HG02571 (cell line): ENCODE data around the gene KNSTRN.

Experiments
- ATAC-seq: cut with Tn5 transposase; IDR thresholded peaks from one replicate; pipeline ENCODE4 v1.9.1; 2021; ENCODE audit warnings: mild to moderate bottlenecking, moderate library complexity; ENCODE audit not compliant: unreplicated experiment

KNSTRN gene

GRCh38 chr15:40397688-40398412 is 15.3 kb downstream of the KNSTRN start:
- ATAC-seq = no peak

- ATAC-seq = no peak
These were observed 15.9 kb downstream of the KNSTRN start for GRCh38 chr15:40398413-40398873.

- no peak for ATAC-seq
These were observed 16.8 kb downstream of the KNSTRN start for GRCh38 chr15:40399370-40399769.

GRCh38 chr15:40405501-40406381 is 23.2 kb downstream of the KNSTRN start, which contains the start of gene IVD:
Gene IVD (plus strand): TSS chr15:40405795. CDS start chr15:40405828, 33 bp downstream.
- ATAC-seq = peak; percentile 68

- ATAC-seq = peak; percentile 44
These were observed 24.9 kb downstream of the KNSTRN start for GRCh38 chr15:40407330-40407990.

- ATAC-seq = no peak
These were observed 26.8 kb downstream of the KNSTRN start for GRCh38 chr15:40409366-40409765.

GRCh38 chr15:40410476-40410875 is 28.0 kb downstream of the KNSTRN start:
- ATAC-seq = no peak

- no peak for ATAC-seq
These were observed 29.7 kb downstream of the KNSTRN start for GRCh38 chr15:40412095-40412759.

GRCh38 chr15:40413036-40413435 is 30.5 kb downstream of the KNSTRN start:
- no peak for ATAC-seq

GRCh38 chr15:40414816-40415215 is 32.3 kb downstream of the KNSTRN start:
- no peak for ATAC-seq

GRCh38 chr15:40415226-40415625 is 32.7 kb downstream of the KNSTRN start:
- no peak for ATAC-seq

GRCh38 chr15:40416056-40416455 is 33.5 kb downstream of the KNSTRN start:
- ATAC-seq = no peak

GRCh38 chr15:40418126-40418525 is 35.6 kb downstream of the KNSTRN start:
- no peak for ATAC-seq

- ATAC-seq = no peak
These were observed 37.7 kb downstream of the KNSTRN start for GRCh38 chr15:40420071-40420713.

GRCh38 chr15:40420793-40421192 is 38.3 kb downstream of the KNSTRN start:
- no peak for ATAC-seq

GRCh38 chr15:40421246-40422157 is 39.0 kb downstream of the KNSTRN start:
- ATAC-seq = no peak

GRCh38 chr15:40424483-40425115 is 42.1 kb downstream of the KNSTRN start:
- no peak for ATAC-seq

GRCh38 chr15:40425681-40426080 is 43.2 kb downstream of the KNSTRN start:
- no peak for ATAC-seq

GRCh38 chr15:40427188-40427587 is 44.7 kb downstream of the KNSTRN start:
- ATAC-seq = no peak
